Mesothelial cell of epicardium (in vitro differentiated cells): ENCODE data around the gene IL15RA. TPM values are rescaled to one million over a fixed set of nuclear protein-coding genes. Genes with fewer than 3 reads are reported as not detected.

Source experiments
- DNase-seq, 2 experiments: peaks; one replicate each; pipeline ENCODE4 v3.0.0; 2021; ENCODE audit warnings: low spot score in 2 of 2; ENCODE audit not compliant: unreplicated experiment in 2 of 2
- H3K27ac Mint-ChIP-seq: 2 replicates; pipeline ENCODE4 v1.8.0; 2021; ENCODE audit warnings: mixed read lengths
- H3K27me3 Mint-ChIP-seq: 2 replicates; pipeline ENCODE4 v1.8.0; 2021; ENCODE audit warnings: low read depth, mixed read lengths
- H3K36me3 Mint-ChIP-seq: 2 replicates; pipeline ENCODE4 v1.8.0; 2021; ENCODE audit warnings: mixed read lengths
- H3K4me1 Mint-ChIP-seq: 2 replicates; pipeline ENCODE4 v1.8.0; 2021; ENCODE audit warnings: mixed read lengths
- H3K4me3 Mint-ChIP-seq: 2 replicates; pipeline ENCODE4 v1.8.0; 2021; ENCODE audit warnings: mild to moderate bottlenecking, moderate library complexity, mixed read lengths
- H3K9me3 Mint-ChIP-seq: 2 replicates; pipeline ENCODE4 v1.8.0; 2021; ENCODE audit warnings: mixed read lengths
- CTCF ChIP-seq: fragments of 200-600 bp; sonication (generic); IDR thresholded peaks from one replicate; pipeline ENCODE4 v1.5.0; 2021; ENCODE audit warnings: antibody characterized with exemption; ENCODE audit not compliant: unreplicated experiment
- total RNA-seq: library from RNA; stranded (reverse); gene quantifications from 3 replicates; pipeline ENCODE4 v1.2.1, GENCODE V29; 2021

Gene IL15RA
- total RNA-seq, 1 donor from 2014 or later: not detected

- no peak for TF ChIP-seq CTCF
Observed at GRCh38 chr10:5981529-5981928, 4.2 kb upstream of the IL15RA start.

GRCh38 chr10:5978230-5978489 lies 817 bp upstream of the IL15RA start:
- Mint-ChIP-seq H3K27ac (no peak overlapping the region), H3K36me3 (no peaks in the 10 kb centered on the region), H3K4me1 (peaks cover 8% of the 10 kb centered on the region), H3K4me3 (peak overlapping the region; percentile 73), H3K27me3 (peaks cover 68% of the 10 kb centered on the region), H3K9me3 (no peaks in the 10 kb centered on the region)
- DNase-seq: no peak
- TF ChIP-seq CTCF: no peak

More at GRCh38 chr10:5981529-5981928, 4.2 kb upstream of the IL15RA start:
- H3K9me3 Mint-ChIP-seq: no peaks in the 10 kb centered on the region
- DNase-seq: no peak
- H3K4me3 Mint-ChIP-seq: no peak overlapping the region
- H3K4me1 Mint-ChIP-seq: peaks cover 8% of the 10 kb centered on the region
- H3K27me3 Mint-ChIP-seq: peaks cover 62% of the 10 kb centered on the region
- no peak overlapping the region for H3K27ac Mint-ChIP-seq
- no peaks in the 10 kb centered on the region for H3K36me3 Mint-ChIP-seq

- DNase-seq: peak in 1 of 2 experiments; percentile 50
- Mint-ChIP-seq H3K27me3 (peaks cover 74% of the 10 kb centered on the region), H3K27ac (no peak overlapping the region), H3K4me1 (peaks cover 8% of the 10 kb centered on the region), H3K4me3 (peak overlapping the region; percentile 74), H3K9me3 (no peaks in the 10 kb centered on the region), H3K36me3 (no peaks in the 10 kb centered on the region)
- TF ChIP-seq CTCF: no peak
Observed at GRCh38 chr10:5976512-5977470, 552 bp downstream of the IL15RA start.

- Mint-ChIP-seq H3K36me3 (no peaks in the 10 kb centered on the region), H3K27ac (no peak overlapping the region), H3K9me3 (no peaks in the 10 kb centered on the region), H3K4me1 (peaks cover 8% of the 10 kb centered on the region), H3K27me3 (peaks cover 71% of the 10 kb centered on the region), H3K4me3 (peak overlapping the region; percentile 74)
- TF ChIP-seq CTCF: no peak
- DNase-seq: no peak
Observed at GRCh38 chr10:5975641-5976473, 1.5 kb downstream of the IL15RA start.

GRCh38 chr10:5973069-5973468 lies 4.3 kb downstream of the IL15RA start:
- no peak for TF ChIP-seq CTCF
- DNase-seq: no peak

More at GRCh38 chr10:5973069-5973468, 4.3 kb downstream of the IL15RA start:
- Mint-ChIP-seq H3K9me3 (no peaks in the 10 kb centered on the region), H3K4me3 (no peak overlapping the region), H3K27ac (no peak overlapping the region), H3K4me1 (peaks cover 6% of the 10 kb centered on the region), H3K27me3 (peaks cover 49% of the 10 kb centered on the region), H3K36me3 (no peaks in the 10 kb centered on the region)
